C4-2B (cell line): ENCODE measurements around the gene ASPHD2.

Experiments
- ZFX ChIP-seq: fragments of 450-650 bp; IDR thresholded peaks from 2 replicates; pipeline ENCODE4 v1.6.1; 2017
- TF ChIP-seq, protein P1 (sequence below): fragments of 450-650 bp; conservative IDR thresholded peaks from 2 replicates; pipeline ENCODE4 v1.5.1; 2017; ENCODE audit warnings: mild to moderate bottlenecking

DNA sequence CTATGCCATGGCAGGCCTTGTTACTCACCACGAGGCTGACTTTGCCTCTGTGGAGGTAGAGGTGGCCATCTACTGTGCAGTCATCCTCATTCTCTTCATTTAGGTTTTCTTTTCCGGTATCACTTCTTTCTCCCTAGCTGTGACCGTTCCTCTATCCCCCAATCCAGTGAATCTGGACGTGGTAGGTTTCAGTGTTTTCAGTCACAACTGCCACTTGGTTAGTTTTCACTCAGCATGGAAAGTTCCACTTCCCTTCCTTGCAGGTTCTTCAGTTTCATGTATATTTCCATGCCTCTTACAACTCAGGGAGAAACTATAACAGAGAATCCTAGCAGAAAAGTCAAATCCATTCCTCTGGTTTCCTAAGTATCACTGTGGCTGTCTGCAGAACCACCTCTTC is 52.6 kb downstream of the ASPHD2 start:
- TF ChIP-seq, protein P1, sequence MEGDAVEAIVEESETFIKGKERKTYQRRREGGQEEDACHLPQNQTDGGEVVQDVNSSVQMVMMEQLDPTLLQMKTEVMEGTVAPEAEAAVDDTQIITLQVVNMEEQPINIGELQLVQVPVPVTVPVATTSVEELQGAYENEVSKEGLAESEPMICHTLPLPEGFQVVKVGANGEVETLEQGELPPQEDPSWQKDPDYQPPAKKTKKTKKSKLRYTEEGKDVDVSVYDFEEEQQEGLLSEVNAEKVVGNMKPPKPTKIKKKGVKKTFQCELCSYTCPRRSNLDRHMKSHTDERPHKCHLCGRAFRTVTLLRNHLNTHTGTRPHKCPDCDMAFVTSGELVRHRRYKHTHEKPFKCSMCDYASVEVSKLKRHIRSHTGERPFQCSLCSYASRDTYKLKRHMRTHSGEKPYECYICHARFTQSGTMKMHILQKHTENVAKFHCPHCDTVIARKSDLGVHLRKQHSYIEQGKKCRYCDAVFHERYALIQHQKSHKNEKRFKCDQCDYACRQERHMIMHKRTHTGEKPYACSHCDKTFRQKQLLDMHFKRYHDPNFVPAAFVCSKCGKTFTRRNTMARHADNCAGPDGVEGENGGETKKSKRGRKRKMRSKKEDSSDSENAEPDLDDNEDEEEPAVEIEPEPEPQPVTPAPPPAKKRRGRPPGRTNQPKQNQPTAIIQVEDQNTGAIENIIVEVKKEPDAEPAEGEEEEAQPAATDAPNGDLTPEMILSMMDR: no peak
- no peak for TF ChIP-seq ZFX
